ENCODE data around the gene HNF4A.

HNF4A gene

GRCh38 chr20:44407402-44408184, 52.1 kb downstream of the HNF4A start:
- DNase-seq: no peak

- DNase-seq: no peak
Measured at GRCh38 chr20:44409132-44409600, 53.7 kb downstream of the HNF4A start.

GRCh38 chr20:44410583-44411019, 55.1 kb downstream of the HNF4A start:
- DNase-seq: no peak

DNA sequence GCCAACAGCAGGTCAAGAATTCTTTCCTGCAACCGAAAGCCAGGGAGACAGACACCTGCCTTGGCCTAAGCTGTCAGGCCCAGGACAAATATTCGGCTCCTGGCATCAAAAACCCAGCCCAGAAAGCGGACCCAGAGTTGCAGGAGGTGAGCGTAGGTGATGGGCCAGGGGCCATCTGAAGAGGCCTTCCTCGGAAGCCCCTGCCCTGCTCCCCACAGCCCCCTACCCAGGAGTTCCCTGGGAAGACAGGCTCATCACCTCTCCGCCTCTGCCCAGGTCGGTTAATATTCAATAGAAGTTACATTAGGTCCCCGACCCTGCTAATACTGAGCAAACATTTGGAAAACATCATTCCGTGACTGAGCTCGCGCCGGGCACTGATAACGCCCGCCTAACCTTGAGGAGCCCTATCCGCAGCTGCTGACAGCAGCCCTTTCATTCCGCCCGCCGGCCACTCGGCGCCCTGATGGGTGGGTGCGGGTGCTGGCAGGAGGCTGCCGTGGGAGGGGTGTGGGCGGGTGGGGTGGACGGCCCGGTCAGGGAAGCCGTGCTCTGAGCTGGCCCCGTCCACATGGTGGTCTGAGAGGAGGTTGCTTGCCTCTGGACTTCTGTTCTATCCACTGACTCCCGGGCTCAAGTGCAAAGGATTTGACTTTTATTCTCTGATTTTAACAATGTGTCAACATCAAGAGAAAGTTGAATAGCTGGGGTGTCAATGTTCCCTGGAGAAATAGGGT, 55.7 kb downstream of the HNF4A start:
- no peak for DNase-seq

DNA sequence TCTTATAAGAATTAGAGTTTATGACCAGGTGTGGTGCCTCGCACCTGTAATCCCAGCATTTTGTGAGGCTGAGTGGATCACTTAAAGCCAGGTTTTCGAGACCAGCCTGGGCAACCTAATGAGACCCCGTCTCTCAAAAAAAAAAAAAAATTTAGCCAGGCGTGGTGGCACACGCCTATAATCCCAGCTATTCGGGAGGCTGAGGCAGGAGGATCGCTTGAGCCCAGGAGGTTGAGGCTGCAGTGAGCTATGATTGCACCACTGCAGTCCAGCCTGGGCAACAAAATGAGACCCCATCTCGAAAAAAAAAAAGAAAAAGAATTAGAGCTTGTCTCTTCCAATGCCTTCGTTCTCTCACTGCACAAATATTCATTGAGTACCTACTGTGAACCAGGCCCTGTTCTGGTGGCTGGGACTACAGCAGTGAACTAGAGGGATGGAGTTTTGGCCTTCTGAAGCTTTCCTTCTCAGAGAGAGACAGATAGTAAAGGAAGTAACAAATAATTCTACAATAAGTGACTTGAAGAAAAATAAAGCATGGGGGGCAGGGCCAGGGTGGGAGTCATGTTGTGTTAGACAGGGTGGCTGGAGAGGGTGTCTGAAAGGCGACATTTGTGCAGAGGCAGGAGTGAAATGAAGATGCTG, 56.4 kb downstream of the HNF4A start:
- DNase-seq: no peak

GRCh38 chr20:44412402-44413144, 57.1 kb downstream of the HNF4A start:
- DNase-seq: no peak

DNA sequence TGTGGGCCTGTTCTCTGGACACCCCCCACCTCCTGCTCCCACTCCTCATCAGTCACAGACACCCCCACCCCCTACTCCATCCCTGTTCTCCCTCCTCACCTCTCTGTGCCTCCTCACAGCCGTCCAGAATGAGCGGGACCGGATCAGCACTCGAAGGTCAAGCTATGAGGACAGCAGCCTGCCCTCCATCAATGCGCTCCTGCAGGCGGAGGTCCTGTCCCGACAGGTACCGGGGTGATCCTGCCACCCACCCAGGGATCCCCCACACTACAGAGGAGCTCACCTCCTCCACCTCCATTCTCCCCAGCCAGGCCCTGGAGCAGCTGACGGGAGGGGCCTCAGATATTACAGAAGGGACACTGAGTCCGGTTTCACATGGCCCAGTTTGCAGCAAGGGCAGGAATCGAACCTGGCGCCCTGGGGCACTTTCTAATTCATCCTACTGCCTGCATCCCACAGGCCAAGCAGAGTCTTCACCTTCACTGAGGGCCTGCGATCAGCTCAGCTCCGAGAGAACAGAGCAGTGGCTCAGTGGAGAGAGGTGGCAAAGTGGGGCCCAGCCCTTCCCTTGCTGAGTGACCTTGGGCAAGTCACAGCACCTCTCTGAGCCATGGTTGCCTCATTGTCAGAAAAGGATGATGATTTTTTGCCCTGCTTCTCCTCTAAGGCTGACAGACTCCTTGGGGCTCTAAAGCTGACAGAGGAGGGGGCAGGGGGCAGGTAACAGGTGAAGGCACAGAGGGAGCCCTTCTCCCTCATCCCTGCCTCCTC, 58.3 kb downstream of the HNF4A start:
- no peak for DNase-seq

DNA sequence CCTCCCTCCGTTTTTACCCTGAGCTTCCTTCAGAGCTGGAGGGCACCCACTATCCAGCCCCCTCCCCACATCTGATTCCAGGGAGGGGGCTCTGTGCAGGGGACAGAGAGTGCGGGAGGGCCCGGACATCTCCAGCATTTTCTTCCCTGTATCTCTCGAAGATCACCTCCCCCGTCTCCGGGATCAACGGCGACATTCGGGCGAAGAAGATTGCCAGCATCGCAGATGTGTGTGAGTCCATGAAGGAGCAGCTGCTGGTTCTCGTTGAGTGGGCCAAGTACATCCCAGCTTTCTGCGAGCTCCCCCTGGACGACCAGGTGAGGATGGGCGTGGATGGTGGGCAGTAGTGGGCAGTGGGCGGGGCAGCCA, 58.8 kb downstream of the HNF4A start:
- DNase-seq: no peak

- no peak for DNase-seq
Measured at GRCh38 chr20:44414808-44415207, 59.3 kb downstream of the HNF4A start.

DNA sequence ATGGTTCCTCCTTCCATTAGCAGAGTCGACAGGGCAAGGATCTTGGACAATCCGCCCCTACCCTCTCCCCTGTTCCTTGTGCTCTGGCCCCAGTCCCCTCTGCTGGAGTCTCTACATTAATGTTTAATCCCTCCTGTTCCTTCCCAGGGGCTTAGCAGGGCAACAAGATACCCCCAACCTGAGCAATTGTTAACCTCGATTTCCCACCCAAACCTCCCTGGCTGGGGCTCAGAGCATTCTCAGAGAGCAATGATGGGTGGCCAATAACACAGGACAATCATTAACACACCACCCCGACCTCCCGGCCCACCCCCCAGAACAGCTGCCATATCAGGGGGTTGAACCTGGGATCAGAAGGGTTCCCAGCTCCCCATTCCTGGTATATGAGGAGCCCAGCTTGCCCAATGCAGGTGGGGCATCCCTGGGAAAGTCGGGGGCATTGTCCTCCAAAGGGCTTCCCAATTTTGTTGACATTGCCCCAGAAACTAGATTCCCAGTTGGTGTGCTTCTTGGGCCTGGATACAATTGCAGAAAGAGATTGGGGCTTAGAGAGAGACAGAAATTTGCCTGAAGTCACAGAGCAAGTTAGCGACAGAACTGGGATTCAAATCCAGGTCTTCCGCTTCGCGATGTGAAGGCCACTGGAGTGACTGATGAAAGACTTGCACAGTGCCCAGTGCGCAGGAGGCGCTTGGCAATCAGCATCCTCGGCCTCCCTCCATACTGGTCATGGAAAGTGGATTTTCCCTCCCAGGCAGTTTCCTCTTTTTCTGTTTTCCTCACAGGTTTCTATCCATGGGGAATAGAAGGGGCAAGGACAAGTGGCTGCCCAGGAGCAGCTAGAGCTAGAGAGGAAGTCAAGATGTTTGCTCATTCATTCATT, 60.6 kb downstream of the HNF4A start:
- no peak for DNase-seq

DNA sequence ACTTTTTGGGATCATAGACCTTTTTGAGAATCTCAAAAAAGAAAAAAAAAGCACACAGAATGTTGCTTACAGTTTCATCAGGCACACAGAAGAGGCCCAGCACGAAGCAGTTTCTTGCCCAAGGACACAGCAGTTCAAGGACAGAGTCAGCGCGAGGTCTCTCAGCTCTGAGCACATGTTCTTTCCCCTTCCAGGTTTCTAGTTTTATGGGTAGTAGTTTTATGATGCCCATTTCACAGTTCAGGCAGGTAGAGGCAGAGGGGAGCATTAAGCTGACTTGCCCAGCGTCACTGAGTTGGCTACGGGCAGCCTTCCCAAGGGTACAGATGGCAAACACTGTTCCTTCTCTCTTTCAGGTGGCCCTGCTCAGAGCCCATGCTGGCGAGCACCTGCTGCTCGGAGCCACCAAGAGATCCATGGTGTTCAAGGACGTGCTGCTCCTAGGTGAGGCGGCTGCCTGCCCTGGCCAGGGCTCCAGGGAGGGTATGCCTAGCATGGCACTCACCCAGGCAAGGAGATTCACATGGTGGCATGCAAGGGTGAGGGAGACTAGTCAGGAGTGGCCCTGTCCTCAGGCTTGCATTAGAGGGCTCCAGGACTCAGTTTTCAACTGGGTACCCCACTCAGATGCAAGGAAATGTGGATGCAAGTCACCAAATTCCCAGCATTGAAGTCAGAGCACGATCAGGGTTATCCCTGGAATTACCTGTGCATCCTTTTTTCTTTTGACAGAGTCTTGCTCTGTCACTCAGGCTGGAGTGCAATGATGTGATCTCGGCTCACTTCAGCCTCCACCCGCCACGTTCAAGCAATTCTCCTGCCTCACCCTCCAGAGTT, 62.8 kb downstream of the HNF4A start:
- DNase-seq: no peak

GRCh38 chr20:44419131-44419844, 63.8 kb downstream of the HNF4A start:
- no peak for DNase-seq

DNA sequence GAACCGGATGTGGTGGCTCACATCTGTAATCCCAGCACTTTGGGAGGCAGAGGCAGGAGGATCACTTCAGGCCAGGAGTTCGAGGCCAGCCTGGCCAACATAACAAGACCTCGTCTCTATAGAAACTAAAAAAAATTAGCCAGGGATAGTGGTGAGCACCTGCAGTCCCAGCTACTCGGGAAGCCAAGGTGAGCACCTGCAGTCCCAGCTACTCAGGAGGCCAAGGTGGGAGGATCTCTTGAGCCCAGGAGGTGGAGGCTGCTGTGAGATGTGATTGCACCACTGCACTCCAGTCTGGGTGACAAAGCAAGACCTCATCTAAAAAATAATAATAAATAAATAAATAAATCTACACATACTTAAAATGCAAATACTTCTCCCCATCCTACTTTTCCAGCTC, 65.0 kb downstream of the HNF4A start:
- no peak for DNase-seq

DNA sequence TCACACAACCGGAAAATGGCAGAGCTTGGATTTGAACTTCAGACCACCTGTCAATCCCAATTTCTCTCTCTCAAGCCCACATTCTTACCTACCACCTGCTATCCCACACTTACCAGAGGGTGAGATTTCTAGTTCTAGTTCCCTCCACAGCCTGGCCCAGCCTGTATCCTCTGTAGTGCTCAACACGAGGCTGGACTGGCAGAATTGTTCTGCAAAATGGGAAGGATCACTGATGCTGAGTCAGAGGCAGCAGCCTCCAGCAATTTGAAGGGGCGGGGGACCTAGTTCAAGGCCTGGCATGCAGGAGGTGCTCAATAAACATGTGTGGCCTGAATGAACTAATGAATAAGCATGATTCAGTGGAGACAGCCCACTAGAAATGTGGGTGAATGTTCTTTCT, 66.6 kb downstream of the HNF4A start:
- DNase-seq: no peak

GRCh38 chr20:44423480-44423879, 68.0 kb downstream of the HNF4A start:
- DNase-seq: no peak

- DNase-seq: no peak
Measured at GRCh38 chr20:44424039-44424495, 68.6 kb downstream of the HNF4A start.

DNA sequence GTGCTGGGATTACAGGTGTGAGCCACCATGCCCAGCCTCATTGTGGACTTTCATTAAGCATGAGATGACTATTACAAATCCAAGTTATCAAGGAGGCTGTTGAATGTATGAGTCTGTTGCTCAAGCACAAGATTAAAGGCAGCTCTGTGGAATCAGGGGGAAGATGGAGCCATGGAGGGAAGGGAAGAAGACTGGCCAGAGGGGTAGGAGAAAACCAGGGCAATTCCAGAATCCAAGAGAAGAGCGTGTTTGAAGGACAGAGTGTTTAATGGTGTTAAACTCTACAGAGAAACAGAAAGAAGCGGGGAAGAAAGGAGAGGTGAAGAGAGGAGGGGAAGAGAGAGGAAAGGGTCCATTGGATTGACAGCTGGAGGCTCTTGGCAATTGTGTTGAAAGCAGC, 70.4 kb downstream of the HNF4A start:
- DNase-seq: no peak

GRCh38 chr20:44426879-44427790, 71.6 kb downstream of the HNF4A start:
- DNase-seq: no peak
